Prostate gland (tissue), 2 donors: ENCODE measurements around the gene SNAPC4. TPM values are rescaled to one million over a fixed set of nuclear protein-coding genes. Genes with fewer than 3 reads are reported as not detected.

Experiments used
- DNase-seq: peaks from one replicate; pipeline ENCODE4 v3.0.0-alpha.2; 2019; ENCODE audit warnings: low spot score
- H3K27ac ChIP-seq, 2 donors: fragments of 200-600 bp; sonication (generic); 2 replicates each; pipeline ENCODE4 v1.5.1; 2017 to 2019
- H3K27me3 ChIP-seq: fragments of 200-600 bp; sonication (generic); replicated peaks from 2 replicates; pipeline ENCODE4 v1.5.1; 2019; ENCODE audit not compliant: insufficient read depth
- H3K36me3 ChIP-seq, 2 donors: fragments of 200-600 bp; sonication (generic); 1 replicate in 1 of 2; 2 replicates in 1 of 2; pipeline versions ENCODE4 v1.5.1 to v1.8.1; 2017 to 2019
- H3K4me1 ChIP-seq: fragments of 200-600 bp; sonication (generic); replicated peaks from 2 replicates; pipeline ENCODE4 v1.5.1; 2019
- H3K4me3 ChIP-seq, 2 donors: fragments of 200-600 bp; sonication (generic); 2 replicates each; pipeline ENCODE4 v1.5.1; 2017 to 2019
- H3K9me3 ChIP-seq: fragments of 200-600 bp; sonication (generic); 2 replicates; pipeline ENCODE4 v1.5.1; 2017
- CTCF ChIP-seq, 4 experiments: fragments of 200-600 bp in 2 of 4; fragments of 450-650 bp in 2 of 4; sonication (generic) in 2 of 4; IDR thresholded peaks; 1 replicate in 3 of 4; 2 replicates in 1 of 4; pipeline ENCODE4 v1.5.1; 2016 to 2019; ENCODE audit warnings: antibody characterized with exemption in 4 of 4, mild to moderate bottlenecking in 2 of 4, moderate library complexity in 2 of 4
- POLR2A ChIP-seq: fragments of 450-650 bp; IDR thresholded peaks from one replicate; pipeline ENCODE4 v1.6.1; 2016; ENCODE audit warnings: antibody characterized with exemption, mild to moderate bottlenecking
- POLR2AphosphoS5 ChIP-seq: sonication (generic); formaldehyde crosslinking; IDR thresholded peaks from one replicate; pipeline ENCODE4 v1.6.1; 2017; ENCODE audit warnings: antibody characterized with exemption
- WGBS: methylation state at CpG from one replicate; pipeline ENCODE4 v1.1.5; 2018; 5-methylcytosine and 5-hydroxymethylcytosine counted together
- intact Hi-C: fragments of 100-400 bp; cut with DNase I; formaldehyde crosslinking; loops from one replicate; pipeline ENCODE4 v1.14.2; 2022
- total RNA-seq, 2 donors: library from RNA; depleted of rRNA; stranded (reverse); fragments of >200 nt; gene quantifications; one replicate each; pipeline ENCODE4 v1.1.0, GENCODE V29; 2016

The SNAPC4 gene
- total RNA-seq, 2 donors from 2014 or later: 8.6 to 22.2 TPM

- DNase-seq: no peak
- TF ChIP-seq POLR2AphosphoS5 (no peak), POLR2A (no peak), CTCF (IDR thresholded peaks at IDR 0.05) (no peak)
- Histone ChIP-seq H3K9me3 (no peaks in the 10 kb centered on the region), H3K27me3 (no peaks in the 10 kb centered on the region), H3K4me3 (no peak overlapping the region), H3K4me1 (no peaks in the 10 kb centered on the region), H3K36me3 (peaks cover 14 to 21% of the 10 kb centered on the region in 2 donors), H3K27ac (no peak overlapping the region)
- intact Hi-C loops: no loop called here
- 92% methylated on average over 20 of the region's 20 CpGs for WGBS
Measured at GRCh38 chr9:136444102-136444501, 44.1 kb upstream of the SNAPC4 start.

- H3K36me3 ChIP-seq: peaks cover 14 to 21% of the 10 kb centered on the region in 2 donors
- no peak overlapping the region for H3K4me3 ChIP-seq
- TF ChIP-seq CTCF (IDR thresholded peaks at IDR 0.05) (no peak), POLR2A (no peak), POLR2AphosphoS5 (no peak)
- intact Hi-C loops: no loop called here
- H3K27me3 ChIP-seq: no peaks in the 10 kb centered on the region
- no peaks in the 10 kb centered on the region for H3K4me1 ChIP-seq
- H3K9me3 ChIP-seq: no peaks in the 10 kb centered on the region
- WGBS: 91% methylated on average over 7 of the region's 7 CpGs
- H3K27ac ChIP-seq: no peak overlapping the region
- no peak for DNase-seq
Measured at GRCh38 chr9:136443687-136444086, 43.7 kb upstream of the SNAPC4 start.

- WGBS: 93% methylated on average over 15 of the region's 15 CpGs
- H3K36me3 ChIP-seq: peaks cover 14 to 21% of the 10 kb centered on the region in 2 donors
Measured at GRCh38 chr9:136443087-136443486, 43.1 kb upstream of the SNAPC4 start.

GRCh38 chr9:136442265-136442664 is 42.3 kb upstream of the SNAPC4 start:
- no peak for TF ChIP-seq CTCF (IDR thresholded peaks at IDR 0.05)
- no peak for TF ChIP-seq POLR2AphosphoS5
- no peak for TF ChIP-seq POLR2A
- 78% methylated on average over 5 of the region's 5 CpGs for WGBS
- H3K27ac ChIP-seq: no peak overlapping the region
- intact Hi-C loops: no loop called here
- peaks cover 11% of the 10 kb centered on the region for H3K4me1 ChIP-seq
- no peaks in the 10 kb centered on the region for H3K27me3 ChIP-seq
- H3K9me3 ChIP-seq: no peaks in the 10 kb centered on the region
- H3K4me3 ChIP-seq: no peak overlapping the region
- no peak for DNase-seq
- H3K36me3 ChIP-seq: peaks cover 14 to 17% of the 10 kb centered on the region in 2 donors

More at GRCh38 chr9:136443087-136443486, 43.1 kb upstream of the SNAPC4 start:
- TF ChIP-seq POLR2A (no peak), POLR2AphosphoS5 (no peak), CTCF (IDR thresholded peaks at IDR 0.05) (no peak)
- Histone ChIP-seq H3K4me3 (no peak overlapping the region), H3K27me3 (no peaks in the 10 kb centered on the region), H3K9me3 (no peaks in the 10 kb centered on the region), H3K4me1 (peaks cover 2% of the 10 kb centered on the region), H3K27ac (no peak overlapping the region)
- DNase-seq: no peak
- intact Hi-C loops: no loop called here

- Histone ChIP-seq H3K4me3 (no peak overlapping the region), H3K27ac (no peak overlapping the region), H3K36me3 (peaks cover 14 to 15% of the 10 kb centered on the region in 2 donors), H3K27me3 (no peaks in the 10 kb centered on the region), H3K9me3 (no peaks in the 10 kb centered on the region), H3K4me1 (peaks cover 11% of the 10 kb centered on the region)
- intact Hi-C loops: no loop called here
- no peak for DNase-seq
- WGBS: 86% methylated on average over 17 of the region's 17 CpGs
- TF ChIP-seq CTCF (IDR thresholded peaks at IDR 0.05): no peak
- no peak for TF ChIP-seq POLR2A
- no peak for TF ChIP-seq POLR2AphosphoS5
Measured at GRCh38 chr9:136441681-136442245, 41.8 kb upstream of the SNAPC4 start.
